HUDEP-2 (cell line): Measurements from ENCODE around the gene CMTM8.
A peak's percentile ranks its signal among the peaks of the same experiment; 100 is the strongest.
"Not testable (repeated sequence)": the region's sequence is repeated elsewhere in the genome, so short reads cannot be mapped to it uniquely, and the experiment has no call there.

Experiments used
- DNase-seq, 76 experiments: peaks; one replicate each; lab custom pipeline; 2025; ENCODE audit not compliant: unreplicated experiment in 76 of 76; lab: John Stamatoyannopoulos, UW

Gene CMTM8

DNA sequence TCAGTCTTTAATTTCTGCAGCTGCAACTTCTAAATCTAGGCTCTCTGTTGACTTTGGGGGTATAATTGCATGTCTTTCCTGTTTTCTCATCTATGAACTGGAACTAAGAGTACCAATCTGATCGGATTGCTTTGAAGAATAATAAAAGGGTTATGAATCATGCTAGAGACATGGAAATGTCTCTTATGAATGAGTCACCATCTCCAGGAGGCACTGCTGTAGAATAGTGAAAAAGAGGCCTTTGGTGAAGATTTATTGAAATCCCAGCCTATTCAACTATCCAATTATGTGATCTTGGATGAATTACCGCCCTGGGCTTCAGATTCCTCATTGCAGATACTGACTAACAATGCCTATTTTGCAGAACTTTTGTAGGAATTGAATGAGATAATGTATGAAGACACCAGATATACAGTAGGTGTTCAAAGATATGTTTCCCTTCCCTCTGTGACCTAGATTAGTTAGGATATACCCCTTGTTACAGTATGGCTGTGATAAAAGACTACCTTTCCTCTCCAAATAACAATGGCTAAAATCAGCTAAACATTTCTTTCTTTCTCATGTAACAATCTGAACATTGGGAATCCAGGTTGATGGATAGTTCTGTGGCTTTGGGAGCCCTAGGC lies 11.5 kb upstream of the CMTM8 start:
- DNase-seq = peak in 1 of 76 experiments; percentile 2

DNA sequence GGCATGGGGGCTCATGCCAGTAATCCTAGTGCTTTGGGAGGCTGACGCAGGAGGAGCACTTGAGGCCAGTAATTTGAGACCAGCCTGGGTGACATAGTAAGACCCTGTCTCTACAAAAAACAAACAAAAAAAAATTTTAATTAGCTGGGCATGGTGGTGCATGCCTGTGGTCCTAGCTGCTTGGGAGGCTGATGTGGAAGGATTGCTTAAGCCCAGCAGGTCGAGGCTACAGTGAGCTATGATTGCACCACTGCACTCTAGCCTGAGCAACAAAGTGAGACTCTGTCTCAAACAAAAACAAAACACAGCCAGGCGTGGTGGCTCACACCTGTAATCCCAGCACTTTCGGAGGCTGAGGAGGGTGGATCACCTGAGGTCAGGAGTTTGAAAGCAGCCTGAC lies 9.7 kb upstream of the CMTM8 start:
- DNase-seq = not testable (repeated sequence)

DNA sequence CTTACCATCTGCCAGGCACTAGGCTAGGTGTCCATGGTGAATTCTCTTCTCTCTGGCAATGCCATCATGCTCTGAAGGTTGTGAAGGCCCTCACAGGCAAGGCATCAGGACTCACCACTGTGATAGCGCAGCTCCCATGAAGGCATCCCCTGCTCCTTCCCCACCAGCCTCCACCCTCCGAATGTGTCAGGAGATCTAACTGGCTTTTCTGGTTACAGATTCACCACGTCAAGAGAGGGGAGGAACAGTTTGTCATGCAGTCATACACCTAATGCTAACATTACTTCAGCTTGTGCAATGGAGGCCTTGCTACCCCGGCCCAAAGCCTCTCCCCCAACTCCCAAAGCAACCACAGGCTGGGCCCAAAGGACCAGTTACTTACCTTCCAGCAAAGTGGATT lies 8.9 kb upstream of the CMTM8 start:
- DNase-seq = no peak

DNA sequence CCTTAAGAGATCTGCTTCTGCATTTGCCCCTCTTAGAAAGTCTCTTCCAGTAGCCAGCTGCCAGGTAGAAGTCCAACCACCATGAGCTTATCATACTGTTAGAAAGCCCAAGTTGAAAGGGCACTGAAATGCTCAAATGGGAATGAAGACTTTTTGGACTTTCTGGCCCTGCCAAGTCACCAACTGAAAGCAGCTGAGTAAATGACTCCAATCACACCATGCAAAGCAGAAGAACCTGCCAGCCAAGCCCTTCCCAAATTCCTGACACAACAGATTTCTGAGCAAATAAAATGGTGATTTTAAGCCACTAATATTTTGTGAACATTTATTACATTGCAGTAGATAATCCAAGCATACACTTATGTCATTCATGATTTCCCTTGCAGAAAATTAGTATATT lies 2.1 kb upstream of the CMTM8 start:
- DNase-seq = no peak

DNA sequence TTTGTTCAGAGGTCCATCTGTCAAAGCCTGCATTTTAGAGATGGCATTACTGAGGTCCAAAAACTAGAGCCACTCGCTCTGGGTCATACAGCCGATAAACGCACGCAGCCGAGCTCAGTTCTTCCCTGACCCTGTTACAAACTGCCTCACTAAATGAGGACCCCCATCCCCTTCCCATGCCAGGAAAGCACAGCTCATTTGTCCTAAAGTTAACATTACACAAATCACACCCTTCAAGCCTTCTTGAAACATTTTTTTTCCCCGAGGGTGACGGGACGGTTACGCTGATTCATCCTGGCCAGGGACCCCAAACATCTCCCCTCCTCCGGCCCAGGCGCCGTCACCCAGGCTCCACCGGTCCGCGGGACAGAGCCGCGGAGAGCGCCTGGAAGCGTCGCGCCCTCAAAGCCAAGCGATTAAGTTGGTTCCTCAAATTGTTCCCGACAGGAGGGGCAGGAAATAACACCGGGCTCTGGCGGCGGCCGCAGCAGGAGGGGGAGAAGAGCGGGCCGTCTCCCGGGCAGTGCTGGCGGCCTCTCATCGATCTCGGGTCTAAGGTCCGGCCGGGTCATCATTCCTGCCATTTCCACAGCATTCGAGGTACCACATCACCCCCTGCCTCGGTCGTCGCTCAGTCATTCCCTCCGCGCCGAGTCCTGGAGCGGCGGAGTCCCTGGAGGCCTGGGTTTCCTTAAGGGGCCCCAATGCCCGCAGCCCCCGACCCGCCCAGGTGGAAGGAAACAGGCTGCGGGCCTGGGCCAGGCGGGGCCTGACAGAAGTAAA lies 619 bp upstream of the CMTM8 start:
- no peak for DNase-seq

DNA sequence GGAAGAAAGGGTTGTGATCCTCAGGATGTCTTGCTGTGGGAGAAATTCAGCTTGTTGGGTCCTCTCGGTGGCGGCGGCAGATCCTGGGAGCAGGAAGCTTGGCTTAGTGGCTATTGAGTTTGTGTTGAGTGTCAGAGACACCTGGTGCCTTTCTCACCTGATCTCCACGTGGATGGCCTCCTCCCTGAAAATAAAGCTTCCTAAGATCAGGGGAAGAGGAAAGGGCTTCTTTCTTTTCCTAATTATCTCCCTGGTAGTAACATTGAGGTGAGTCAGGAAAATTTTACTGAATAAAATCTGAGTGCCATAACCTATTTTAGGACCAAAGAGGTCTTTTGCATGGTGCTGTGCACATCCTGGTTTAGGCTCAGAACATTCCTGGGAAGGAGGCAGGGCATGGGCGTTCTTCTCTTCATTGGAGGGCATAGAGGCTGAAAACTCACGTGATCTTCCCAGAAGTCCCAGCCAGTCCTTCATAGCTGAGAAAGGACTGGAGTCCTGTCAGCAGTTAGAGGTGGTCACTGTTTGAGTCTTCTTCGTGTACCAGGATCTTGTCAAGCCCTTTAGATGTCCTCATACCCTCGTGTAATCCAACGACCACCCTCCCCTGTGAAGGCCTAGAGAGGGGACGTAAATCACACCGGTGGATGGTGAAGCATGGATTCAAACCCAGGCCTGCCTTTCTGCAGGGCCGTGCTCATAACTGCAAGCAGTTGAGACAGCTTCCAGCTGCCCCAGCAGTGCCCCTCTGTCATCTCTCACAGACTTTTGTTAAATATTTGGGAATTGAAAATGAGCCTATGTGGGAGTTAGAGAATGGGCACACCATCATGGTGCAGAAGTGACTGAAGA lies 1.1 kb downstream of the CMTM8 start:
- no peak for DNase-seq

DNA sequence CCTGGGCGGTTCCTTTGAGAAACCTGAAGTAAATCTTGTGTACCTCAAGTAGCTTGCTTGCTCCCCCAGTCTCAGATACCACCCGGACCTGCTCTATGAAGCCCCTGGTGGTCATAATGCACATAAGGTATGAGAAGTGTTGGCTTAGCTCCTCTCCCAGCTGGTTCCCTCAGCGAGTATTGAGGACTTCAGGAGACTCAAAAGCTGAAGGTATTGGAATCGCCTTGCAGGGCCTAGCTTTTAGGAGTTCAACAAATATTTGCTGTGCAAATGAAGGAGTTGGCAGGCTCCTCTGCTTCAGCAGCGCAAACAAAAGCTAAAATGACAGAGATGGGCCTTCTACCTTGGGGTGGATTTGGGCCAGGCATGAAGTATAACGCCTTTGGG lies 1.7 kb downstream of the CMTM8 start:
- DNase-seq = peak in 15 of 76 experiments; percentile 1 to 28 (median 10)

DNA sequence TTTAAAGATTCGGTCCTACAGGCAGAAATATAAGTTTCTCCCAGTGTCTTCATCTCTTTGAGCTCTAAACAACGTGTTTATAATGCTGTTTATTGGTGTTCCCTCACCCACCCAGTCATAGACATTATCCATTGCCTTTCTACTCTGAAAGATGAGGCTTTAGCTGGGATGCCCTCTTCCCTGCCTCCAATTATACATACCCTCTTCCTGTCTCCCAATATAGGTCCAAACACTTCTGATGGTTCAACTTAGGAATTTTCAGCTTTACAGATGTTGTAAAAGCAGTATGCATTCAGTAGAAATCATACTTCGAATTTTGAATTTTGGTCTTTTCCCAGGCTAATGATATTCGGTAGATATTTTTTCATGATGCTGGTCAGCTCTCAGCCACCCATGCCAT lies 2.6 kb downstream of the CMTM8 start:
- DNase-seq = no peak

DNA sequence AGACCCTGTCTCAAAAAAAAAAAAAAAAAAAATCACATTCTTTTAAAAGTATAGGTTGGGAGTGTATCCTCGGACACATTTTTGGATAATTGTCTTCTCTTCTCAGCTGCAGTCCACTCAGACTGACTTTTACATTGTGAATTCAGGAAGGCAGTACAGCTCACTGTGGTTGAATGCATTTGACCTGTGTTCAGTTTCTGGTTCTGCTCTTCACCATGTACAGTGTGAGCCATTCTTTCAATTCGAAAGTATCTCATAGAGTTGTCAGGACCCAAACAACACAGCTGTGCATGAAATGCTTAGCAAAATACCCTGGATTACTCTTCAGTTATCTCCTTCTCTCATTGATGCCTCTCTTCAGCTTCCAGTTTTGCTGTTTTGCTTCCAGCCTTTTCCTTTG lies 5.0 kb downstream of the CMTM8 start:
- no peak for DNase-seq

DNA sequence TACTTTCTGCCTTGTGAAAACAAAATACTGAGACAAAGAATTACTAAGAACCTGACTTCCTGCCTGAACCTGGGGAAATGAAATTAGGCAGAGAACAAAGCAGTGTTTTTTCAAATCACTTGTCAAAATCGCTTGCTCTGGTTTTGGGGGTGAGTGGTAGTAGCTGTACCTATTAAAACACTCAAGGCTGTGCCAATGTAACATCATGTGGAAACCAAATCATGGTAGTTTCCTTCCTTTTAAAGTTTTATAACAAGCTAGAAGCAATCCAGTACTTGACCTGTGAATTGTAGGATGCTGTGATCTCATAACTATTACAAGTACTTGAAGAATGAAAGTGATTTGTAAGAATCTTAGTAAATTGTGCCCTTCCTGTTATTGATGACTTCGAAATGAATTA lies 6.7 kb downstream of the CMTM8 start:
- no peak for DNase-seq

DNA sequence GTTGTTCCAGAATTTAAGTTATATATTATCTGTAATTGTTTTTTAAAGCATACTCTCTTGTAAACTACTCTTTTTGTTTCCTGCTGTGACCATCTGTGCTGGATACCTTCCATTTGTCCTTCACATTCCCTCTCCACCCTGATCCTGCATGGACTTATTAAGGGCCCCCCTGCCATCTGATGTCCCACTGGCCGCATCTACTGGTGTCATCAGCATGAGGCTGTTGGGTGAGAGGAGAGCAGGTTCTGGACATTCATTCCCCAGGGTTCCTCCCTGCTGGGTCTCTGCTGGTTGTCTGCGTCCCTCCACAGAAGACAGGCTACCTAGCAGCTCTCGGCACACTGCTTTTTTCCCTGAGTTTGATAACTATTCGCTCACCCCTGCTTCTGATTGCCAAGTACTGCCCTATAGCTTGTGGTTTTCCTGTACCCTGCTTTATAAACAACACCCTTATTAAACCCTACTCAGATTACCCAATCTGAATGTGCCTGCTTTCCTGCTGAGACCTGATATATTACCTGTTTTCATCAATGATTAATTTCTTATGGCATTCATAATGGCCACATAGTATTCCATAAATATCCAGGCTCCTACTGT lies 7.7 kb downstream of the CMTM8 start:
- no peak for DNase-seq

DNA sequence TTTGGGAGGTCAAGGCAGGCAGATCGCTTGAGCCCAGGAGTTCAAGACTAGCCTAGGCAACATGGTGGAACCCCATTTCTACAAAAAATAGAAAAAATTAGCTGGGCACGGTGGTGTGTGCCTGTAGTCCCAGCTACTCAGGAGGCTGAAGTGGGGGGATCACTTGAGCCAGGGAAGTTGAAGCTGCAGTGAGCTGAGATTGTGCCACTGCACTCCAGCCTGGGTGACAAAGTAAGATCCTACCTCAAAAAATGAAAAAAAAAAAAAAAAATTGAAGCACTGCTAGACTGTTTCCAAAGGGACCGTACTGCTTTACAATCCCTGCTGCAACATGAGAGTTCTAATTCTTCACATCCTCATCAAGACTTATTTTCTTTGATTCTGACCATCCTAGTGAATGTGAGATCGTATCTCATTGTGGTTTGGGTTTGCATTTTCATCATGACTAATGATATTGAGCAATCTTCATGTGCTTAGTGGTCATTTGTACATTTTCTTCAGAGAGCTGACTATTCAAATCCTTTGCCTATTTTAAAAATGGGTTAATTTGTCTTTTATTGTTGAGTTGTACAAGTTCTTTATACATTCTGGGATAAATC lies 10.8 kb downstream of the CMTM8 start:
- peak in 1 of 76 experiments; percentile 4 for DNase-seq

DNA sequence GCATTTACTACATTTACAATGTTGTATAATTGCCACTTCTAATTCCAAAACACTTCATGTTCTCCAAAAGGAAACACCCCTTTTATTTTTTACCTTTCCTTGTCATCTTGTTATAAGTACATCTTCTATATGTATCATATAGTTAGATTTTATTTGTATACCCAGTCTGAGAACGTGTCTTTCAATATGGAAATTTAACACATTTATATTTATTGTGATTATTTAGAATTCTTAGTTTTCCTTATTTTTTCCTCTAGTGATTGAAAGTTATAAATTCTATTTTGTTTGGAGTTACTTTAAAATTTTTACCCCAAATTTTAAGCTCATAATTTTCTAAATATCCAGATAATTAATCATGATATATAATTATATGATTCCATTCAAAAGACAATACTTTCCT lies 15.8 kb downstream of the CMTM8 start:
- no peak for DNase-seq

DNA sequence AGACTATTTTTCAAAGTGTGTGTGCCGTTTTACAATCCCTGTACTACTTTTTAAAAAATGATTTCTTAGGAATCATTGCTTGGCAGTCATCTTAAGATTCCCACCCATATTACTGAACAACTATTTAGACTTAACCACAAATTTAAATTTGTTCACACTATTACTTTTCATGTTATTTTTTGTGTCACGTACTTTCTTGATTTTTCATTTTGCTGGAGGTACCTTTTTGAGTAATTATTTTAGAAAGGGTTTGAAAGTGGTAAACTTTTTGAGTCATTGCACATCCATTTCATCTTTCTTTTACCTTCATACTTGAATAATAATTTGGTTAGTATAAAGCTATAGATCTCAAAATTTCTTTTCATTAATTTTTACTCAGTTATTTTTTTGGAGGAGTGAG lies 16.9 kb downstream of the CMTM8 start:
- DNase-seq = no peak

DNA sequence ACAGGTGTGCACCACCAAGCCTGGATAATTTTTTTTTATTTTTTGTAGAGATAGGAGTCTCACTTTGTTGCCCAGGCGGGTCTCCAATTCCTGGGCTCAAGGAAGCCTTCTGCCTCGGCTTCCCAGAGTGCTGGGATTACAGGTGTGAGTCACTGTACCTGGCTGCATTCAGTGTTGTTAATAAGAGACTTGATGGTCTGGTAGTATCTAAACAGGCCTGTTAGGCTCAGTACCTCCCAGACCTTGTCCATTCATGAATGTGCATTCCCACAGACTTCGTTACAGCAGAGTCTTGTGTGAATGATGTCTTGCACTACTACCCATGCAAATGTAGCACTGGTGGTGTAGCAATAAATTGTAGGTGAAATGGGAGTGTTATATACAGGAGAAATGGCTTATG lies 17.7 kb downstream of the CMTM8 start:
- DNase-seq = no peak

DNA sequence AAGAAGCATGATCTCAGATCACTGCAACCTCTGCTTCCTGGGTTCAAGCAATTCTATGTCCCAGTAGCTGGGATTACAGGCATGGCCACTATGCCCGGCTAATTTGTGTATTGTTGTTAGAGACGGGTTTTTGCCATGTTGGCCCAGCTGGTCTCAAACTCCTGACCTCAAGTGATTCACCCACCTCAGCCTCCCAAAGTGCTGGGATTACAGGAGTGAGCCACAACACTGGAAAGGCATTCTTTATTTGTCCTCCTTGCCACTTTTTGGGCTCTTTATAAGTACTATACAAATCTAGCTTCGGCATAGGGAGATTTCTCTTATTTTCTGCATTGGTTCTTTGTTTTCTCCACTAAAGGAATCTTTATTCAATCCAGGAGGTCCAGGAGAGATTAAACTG lies 18.6 kb downstream of the CMTM8 start:
- no peak for DNase-seq

DNA sequence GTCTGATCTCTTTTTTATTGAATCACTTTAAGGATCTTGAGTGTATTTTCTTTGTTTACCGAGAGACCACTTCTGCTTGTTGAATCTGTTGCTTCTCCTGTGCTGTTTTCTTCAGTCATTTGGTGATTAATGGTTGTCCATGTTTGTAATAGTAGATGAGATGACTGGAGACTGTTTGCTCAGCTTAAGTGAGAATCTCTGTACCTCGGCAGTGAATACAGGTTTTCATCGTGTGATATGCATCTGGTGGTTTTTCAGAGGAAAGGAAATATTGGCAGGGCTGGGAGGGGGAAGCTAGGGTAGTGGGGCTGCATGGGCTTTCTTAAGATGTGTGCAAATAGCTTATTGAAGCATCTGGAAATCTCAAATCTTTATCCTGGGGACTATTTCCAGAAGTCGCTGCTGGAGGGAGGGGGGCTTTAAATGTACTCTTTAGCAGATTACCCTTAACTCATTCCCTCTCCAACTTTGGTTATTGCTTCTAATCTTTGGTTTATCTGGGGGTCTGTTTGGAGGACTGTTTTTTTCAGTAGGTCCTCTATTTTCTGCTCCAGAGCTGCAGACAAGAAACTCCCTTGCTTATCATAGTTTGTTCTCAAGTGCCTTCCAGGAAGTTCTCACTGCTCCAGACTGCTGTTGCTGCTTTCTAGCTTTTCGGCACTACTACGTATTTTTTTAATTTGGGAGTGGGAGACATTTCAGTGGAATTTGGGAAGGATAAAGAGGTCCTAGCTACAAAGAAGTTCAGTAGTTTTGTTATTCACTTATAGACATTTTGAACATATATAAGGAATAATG lies 19.4 kb downstream of the CMTM8 start:
- no peak for DNase-seq

DNA sequence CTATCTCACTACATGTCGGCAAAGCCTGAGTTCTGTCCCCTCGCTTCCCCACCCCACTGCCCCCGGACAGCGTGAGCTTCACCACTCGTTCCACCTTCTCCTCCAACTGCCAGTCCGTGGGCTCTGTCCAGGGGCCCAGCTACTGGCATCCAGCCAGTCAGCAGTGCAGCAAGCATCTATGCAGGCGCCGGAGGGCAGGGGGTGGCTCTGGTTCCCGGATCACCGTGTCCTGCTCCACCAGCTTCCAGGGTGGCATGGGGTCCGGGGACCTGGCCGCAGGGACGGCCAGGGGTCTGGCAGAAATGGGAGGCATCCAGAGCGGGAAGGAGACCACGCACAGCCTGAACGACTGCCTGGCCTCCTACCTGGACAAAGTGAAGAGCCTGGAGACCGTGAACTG lies 20.4 kb downstream of the CMTM8 start:
- DNase-seq = no peak

DNA sequence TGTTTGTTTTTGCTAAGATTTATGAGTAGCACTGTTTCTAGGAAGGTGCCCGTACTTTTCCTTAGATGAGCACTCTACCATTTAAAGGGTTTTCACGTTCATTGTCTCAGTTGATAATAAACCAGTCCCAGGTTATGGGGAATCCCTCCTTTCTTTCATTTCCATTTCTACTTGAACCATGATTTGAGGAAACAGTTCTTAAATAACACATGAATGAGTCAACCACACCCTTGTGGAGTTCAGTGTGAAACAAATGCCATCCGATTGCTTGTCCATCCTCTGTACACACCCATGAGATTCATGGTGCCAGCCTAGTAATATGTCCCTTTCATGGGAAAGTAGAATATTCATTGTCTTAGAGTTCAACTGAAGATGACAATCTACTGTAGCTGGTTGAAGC lies 23.1 kb downstream of the CMTM8 start:
- DNase-seq = no peak

DNA sequence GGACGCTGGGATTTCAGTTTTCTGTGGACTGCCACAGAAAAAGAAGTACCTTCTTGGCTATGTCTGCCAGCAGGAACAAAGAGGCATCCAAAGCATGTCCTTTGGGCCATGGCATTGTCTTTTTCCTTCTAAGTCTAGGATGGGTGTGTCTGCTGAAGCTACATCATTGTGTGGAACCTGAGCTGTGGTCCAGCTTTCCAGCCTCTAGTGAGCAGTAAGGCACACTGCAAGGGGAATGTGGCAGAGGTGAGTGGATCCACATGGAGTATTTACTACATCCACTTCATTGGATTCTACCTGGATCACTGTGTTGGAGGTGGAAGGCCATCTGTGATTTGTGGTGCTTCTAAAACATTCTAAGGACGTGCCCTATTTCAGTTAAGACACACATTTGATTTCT lies 23.7 kb downstream of the CMTM8 start:
- no peak for DNase-seq
